Measurements from ENCODE around the gene TRABD2A.
A peak's percentile ranks its signal among the peaks of the same experiment; 100 is the strongest.

The TRABD2A gene

GRCh38 chr2:84866122-84866521, 14.8 kb downstream of the TRABD2A start:
- H3K27ac ChIP-seq: no peak overlapping the region
- TF ChIP-seq ZFX (IDR thresholded peaks at IDR 0.05; ENCODE audit: borderline replicate concordance) (no peak), CTCF (IDR thresholded peaks at IDR 0.05) (no peak)

GRCh38 chr2:84865181-84865783, 15.6 kb downstream of the TRABD2A start:
- TF ChIP-seq CTCF (IDR thresholded peaks at IDR 0.05): peak; percentile 44
- no peak for TF ChIP-seq ZFX (IDR thresholded peaks at IDR 0.05; ENCODE audit: borderline replicate concordance)
- no peak overlapping the region for H3K27ac ChIP-seq

GRCh38 chr2:84862006-84862405, 18.9 kb downstream of the TRABD2A start:
- TF ChIP-seq CTCF (IDR thresholded peaks at IDR 0.05): no peak
- no peak for TF ChIP-seq ZFX (IDR thresholded peaks at IDR 0.05; ENCODE audit: borderline replicate concordance)
- H3K27ac ChIP-seq: no peak overlapping the region

GRCh38 chr2:84861539-84861938, 19.3 kb downstream of the TRABD2A start:
- no peak for TF ChIP-seq ZFX (IDR thresholded peaks at IDR 0.05; ENCODE audit: borderline replicate concordance)
- TF ChIP-seq CTCF (IDR thresholded peaks at IDR 0.05): no peak
- no peak overlapping the region for H3K27ac ChIP-seq

- H3K27ac ChIP-seq: no peak overlapping the region
- TF ChIP-seq ZFX (IDR thresholded peaks at IDR 0.05; ENCODE audit: borderline replicate concordance): no peak
- no peak for TF ChIP-seq CTCF (IDR thresholded peaks at IDR 0.05)
Measured at GRCh38 chr2:84858937-84859336, 21.9 kb downstream of the TRABD2A start.

- H3K27ac ChIP-seq: no peak overlapping the region
- TF ChIP-seq ZFX (IDR thresholded peaks at IDR 0.05; ENCODE audit: borderline replicate concordance) (no peak), CTCF (IDR thresholded peaks at IDR 0.05) (0 out of 2 replicates have a peak, but pooled peaks have one; percentile 17)
Measured at GRCh38 chr2:84858123-84858522, 22.8 kb downstream of the TRABD2A start.

- no peak overlapping the region for H3K27ac ChIP-seq
- TF ChIP-seq CTCF (IDR thresholded peaks at IDR 0.05) (no peak), ZFX (IDR thresholded peaks at IDR 0.05; ENCODE audit: borderline replicate concordance) (no peak)
Measured at GRCh38 chr2:84857566-84857965, 23.3 kb downstream of the TRABD2A start.

Data from 22Rv1 (cell line).